ENCODE results near the gene CALCR.
"Not testable (repeated sequence)": the region's sequence is repeated elsewhere in the genome, so short reads cannot be mapped to it uniquely, and the experiment has no call there.

CALCR gene

DNA sequence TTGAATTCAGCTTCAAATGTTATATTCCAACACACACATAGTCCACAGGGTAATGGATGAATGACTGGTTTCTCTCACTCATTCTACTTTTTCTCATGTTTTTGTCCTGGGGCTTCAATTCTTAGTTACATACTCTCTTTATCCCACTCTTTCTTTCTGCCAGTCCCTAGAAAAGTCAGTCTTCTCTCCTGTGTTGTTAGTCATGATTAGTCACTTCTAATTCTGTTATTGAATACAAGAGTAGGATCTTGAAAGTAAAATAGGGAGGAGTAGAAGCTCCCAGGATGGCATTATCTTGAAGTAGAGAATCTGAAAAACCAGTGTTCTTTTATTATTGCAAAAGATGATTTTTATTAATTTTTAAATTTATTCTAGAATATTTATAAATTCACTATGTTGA lies 45.5 kb upstream of the CALCR start:
- DNase-seq (ENCODE audit: low spot score) (no peak), ATAC-seq (ENCODE audit: low read depth) (no peak)
- H3K27me3 ChIP-seq (ENCODE audit: insufficient read depth, poor library complexity, severe bottlenecking), result peaks cover 8% of the 10 kb centered on the region

DNA sequence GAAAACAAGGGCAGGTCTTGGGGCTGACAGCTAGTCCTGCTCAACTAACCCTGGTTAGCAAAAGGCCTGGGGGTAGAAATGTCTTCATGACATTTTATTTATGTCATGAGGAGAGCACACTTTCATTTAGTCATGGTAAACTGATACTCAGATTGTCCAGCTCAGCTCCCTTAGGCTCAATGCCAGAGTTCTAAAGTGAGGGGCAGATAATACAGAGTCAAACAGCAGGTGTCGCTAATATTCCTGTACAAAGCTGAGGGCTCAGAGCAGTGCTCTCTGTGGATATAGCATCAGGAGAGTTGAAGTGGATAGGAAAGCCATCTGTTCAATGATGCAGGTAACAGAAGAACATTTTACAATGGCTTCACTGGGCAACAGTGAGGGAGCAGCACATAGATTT lies 26.8 kb upstream of the CALCR start:
- DNase-seq (ENCODE audit: low spot score) (no peak), ATAC-seq (ENCODE audit: low read depth) (no peak)

More for the DNA sequence above, 45.5 kb upstream of the CALCR start:
- Histone ChIP-seq H3K4me1 (ENCODE audit: insufficient read depth, poor library complexity, severe bottlenecking) (no peaks in the 10 kb centered on the region), H3K9me3 (ENCODE audit: severe bottlenecking) (no peaks in the 10 kb centered on the region), H3K36me3 (ENCODE audit: low read depth) (no peaks in the 10 kb centered on the region), H3K27ac (ENCODE audit: poor library complexity, severe bottlenecking) (no peak overlapping the region), H3K4me3 (ENCODE audit: severe bottlenecking) (no peak overlapping the region)
- TF ChIP-seq, protein P1, sequence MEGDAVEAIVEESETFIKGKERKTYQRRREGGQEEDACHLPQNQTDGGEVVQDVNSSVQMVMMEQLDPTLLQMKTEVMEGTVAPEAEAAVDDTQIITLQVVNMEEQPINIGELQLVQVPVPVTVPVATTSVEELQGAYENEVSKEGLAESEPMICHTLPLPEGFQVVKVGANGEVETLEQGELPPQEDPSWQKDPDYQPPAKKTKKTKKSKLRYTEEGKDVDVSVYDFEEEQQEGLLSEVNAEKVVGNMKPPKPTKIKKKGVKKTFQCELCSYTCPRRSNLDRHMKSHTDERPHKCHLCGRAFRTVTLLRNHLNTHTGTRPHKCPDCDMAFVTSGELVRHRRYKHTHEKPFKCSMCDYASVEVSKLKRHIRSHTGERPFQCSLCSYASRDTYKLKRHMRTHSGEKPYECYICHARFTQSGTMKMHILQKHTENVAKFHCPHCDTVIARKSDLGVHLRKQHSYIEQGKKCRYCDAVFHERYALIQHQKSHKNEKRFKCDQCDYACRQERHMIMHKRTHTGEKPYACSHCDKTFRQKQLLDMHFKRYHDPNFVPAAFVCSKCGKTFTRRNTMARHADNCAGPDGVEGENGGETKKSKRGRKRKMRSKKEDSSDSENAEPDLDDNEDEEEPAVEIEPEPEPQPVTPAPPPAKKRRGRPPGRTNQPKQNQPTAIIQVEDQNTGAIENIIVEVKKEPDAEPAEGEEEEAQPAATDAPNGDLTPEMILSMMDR (IDR thresholded peaks at IDR 0.05; ENCODE audit: poor library complexity, severe bottlenecking), result no peak

DNA sequence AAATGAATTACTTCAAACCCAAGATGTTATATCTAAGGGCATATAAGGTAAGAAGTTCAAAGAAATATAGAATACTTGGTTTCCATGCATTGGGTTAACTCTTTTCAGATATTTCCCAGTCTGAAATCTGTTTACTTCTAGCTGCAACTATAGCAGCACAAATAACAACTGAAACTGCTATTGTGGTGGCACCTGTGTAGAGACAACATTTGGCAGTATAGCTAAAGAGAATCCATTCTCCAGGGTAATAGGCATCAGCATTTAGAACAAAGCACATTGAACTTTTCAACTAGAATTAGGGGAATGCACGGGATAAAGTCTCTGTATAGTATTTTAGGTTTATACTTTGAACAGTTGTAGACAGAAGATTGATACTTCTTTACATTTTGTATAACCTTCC lies 19.7 kb upstream of the CALCR start:
- no peaks in the 10 kb centered on the region for H3K4me1 ChIP-seq (ENCODE audit: insufficient read depth, poor library complexity, severe bottlenecking)
- H3K9me3 ChIP-seq (ENCODE audit: severe bottlenecking), result no peaks in the 10 kb centered on the region
- no peak overlapping the region for H3K27ac ChIP-seq (ENCODE audit: poor library complexity, severe bottlenecking)
- peaks cover 13% of the 10 kb centered on the region for H3K27me3 ChIP-seq (ENCODE audit: insufficient read depth, poor library complexity, severe bottlenecking)
- no peak for ATAC-seq (ENCODE audit: low read depth)
- no peaks in the 10 kb centered on the region for H3K36me3 ChIP-seq (ENCODE audit: low read depth)
- no peak for DNase-seq (ENCODE audit: low spot score)
- no peak overlapping the region for H3K4me3 ChIP-seq (ENCODE audit: severe bottlenecking)
- TF ChIP-seq, protein P1 (IDR thresholded peaks at IDR 0.05; ENCODE audit: poor library complexity, severe bottlenecking), result no peak

More for the DNA sequence above, 26.8 kb upstream of the CALCR start:
- Histone ChIP-seq H3K27me3 (ENCODE audit: insufficient read depth, poor library complexity, severe bottlenecking) (peaks cover 16% of the 10 kb centered on the region), H3K27ac (ENCODE audit: poor library complexity, severe bottlenecking) (no peak overlapping the region), H3K4me1 (ENCODE audit: insufficient read depth, poor library complexity, severe bottlenecking) (no peaks in the 10 kb centered on the region), H3K36me3 (ENCODE audit: low read depth) (no peaks in the 10 kb centered on the region), H3K4me3 (ENCODE audit: severe bottlenecking) (no peak overlapping the region), H3K9me3 (ENCODE audit: severe bottlenecking) (no peaks in the 10 kb centered on the region)
- TF ChIP-seq, protein P1 (IDR thresholded peaks at IDR 0.05; ENCODE audit: poor library complexity, severe bottlenecking), result no peak

DNA sequence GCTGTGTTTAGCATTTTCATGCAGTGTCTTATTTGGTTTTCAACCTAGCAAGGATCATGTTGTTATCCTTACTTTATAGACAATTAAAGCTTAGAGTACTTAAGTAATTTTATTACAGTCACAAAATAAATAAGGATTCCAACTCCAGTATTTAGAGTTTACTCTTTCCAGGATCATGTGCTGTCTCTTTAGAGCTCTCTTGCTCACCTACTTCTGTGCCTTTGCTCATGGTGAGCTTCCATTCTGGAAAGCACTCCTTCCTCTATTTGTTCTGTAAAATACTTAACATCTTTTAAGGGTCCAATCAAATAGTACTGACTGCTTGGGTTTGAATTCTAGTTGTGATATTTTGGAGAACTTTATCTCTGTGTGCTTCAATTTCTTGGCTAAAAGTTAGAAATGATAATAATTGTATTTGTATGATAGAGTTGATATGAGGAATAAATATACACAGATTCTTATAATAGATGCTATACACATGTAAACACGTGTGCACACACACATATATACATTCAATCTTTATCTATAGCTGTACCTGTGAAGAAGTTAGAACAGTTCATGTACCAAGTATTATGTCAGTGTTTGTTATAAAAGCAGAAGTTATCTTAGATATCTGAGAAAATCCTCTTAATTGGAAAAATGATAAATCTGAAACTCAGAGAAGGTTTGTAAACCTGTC lies 18.2 kb upstream of the CALCR start:
- ATAC-seq (ENCODE audit: low read depth) (no peak), DNase-seq (ENCODE audit: low spot score) (no peak)
- Histone ChIP-seq H3K9me3 (ENCODE audit: severe bottlenecking) (no peaks in the 10 kb centered on the region), H3K27me3 (ENCODE audit: insufficient read depth, poor library complexity, severe bottlenecking) (peaks cover 5% of the 10 kb centered on the region), H3K4me3 (ENCODE audit: severe bottlenecking) (no peak overlapping the region), H3K4me1 (ENCODE audit: insufficient read depth, poor library complexity, severe bottlenecking) (no peaks in the 10 kb centered on the region), H3K36me3 (ENCODE audit: low read depth) (no peaks in the 10 kb centered on the region), H3K27ac (ENCODE audit: poor library complexity, severe bottlenecking) (no peak overlapping the region)
- TF ChIP-seq, protein P1 (IDR thresholded peaks at IDR 0.05; ENCODE audit: poor library complexity, severe bottlenecking), result no peak

DNA sequence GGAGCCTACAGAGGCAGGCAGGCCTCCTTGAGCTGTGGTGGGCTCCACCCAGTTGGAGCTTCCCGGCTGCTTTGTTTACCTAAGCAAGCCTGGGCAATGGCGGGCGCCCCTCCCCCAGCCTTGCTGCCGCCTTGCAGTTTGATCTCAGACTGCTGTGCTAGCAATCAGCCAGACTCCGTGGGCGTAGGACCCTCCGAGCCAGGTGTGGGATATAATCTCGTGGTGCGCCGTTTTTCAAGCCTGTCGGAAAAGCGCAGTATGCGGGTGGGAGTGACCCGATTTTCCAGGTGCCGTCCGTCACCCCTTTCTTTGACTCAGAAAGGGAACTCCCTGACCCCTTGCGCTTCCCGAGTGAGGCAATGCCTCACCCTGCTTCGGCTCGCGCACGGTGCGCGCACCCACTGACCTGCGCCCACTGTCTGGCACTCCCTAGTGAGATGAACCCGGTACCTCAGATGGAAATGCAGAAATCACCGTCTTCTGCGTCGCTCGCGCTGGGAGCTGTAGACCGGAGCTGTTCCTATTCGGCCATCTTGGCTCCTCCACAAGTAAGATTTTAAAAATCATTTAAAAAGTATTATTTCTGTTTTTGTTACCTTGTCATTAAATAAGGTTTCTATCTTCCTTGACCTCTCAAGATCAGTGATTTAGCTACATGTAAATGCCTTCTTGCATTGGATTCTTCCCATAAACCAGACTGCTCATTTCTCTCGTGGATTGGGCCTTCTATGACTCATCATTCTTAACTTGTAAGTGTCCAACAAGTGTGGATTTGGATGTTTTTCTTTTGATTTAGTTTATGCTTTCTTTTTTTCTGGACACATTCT lies 16.9 kb upstream of the CALCR start:
- H3K4me1 ChIP-seq (ENCODE audit: insufficient read depth, poor library complexity, severe bottlenecking); H3K4me3 ChIP-seq (ENCODE audit: severe bottlenecking); H3K27me3 ChIP-seq (ENCODE audit: insufficient read depth, poor library complexity, severe bottlenecking); H3K27ac ChIP-seq (ENCODE audit: poor library complexity, severe bottlenecking); H3K36me3 ChIP-seq (ENCODE audit: low read depth); ATAC-seq (ENCODE audit: low read depth); DNase-seq (ENCODE audit: low spot score); H3K9me3 ChIP-seq (ENCODE audit: severe bottlenecking): not testable (repeated sequence)

DNA sequence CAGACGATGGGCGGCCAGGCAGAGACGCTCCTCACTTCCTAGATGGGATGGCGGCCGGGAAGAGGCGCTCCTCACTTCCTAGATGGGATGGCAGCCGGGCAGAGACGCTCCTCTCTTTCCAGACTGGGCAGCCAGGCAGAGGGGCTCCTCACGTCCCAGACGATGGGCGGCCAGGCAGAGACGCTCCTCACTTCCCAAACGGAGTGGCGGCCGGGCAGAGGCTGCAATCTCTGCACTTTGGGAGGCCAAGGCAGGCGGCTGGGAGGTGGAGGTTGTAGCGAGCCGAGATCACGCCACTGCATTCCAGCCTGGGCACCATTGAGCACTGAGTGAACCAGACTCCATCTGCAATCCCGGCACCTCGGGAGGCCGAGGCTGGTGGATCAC lies 11.9 kb upstream of the CALCR start:
- H3K27me3 ChIP-seq (ENCODE audit: insufficient read depth, poor library complexity, severe bottlenecking); H3K36me3 ChIP-seq (ENCODE audit: low read depth); ATAC-seq (ENCODE audit: low read depth); H3K9me3 ChIP-seq (ENCODE audit: severe bottlenecking); DNase-seq (ENCODE audit: low spot score); H3K27ac ChIP-seq (ENCODE audit: poor library complexity, severe bottlenecking); H3K4me3 ChIP-seq (ENCODE audit: severe bottlenecking); H3K4me1 ChIP-seq (ENCODE audit: insufficient read depth, poor library complexity, severe bottlenecking): not testable (repeated sequence)

DNA sequence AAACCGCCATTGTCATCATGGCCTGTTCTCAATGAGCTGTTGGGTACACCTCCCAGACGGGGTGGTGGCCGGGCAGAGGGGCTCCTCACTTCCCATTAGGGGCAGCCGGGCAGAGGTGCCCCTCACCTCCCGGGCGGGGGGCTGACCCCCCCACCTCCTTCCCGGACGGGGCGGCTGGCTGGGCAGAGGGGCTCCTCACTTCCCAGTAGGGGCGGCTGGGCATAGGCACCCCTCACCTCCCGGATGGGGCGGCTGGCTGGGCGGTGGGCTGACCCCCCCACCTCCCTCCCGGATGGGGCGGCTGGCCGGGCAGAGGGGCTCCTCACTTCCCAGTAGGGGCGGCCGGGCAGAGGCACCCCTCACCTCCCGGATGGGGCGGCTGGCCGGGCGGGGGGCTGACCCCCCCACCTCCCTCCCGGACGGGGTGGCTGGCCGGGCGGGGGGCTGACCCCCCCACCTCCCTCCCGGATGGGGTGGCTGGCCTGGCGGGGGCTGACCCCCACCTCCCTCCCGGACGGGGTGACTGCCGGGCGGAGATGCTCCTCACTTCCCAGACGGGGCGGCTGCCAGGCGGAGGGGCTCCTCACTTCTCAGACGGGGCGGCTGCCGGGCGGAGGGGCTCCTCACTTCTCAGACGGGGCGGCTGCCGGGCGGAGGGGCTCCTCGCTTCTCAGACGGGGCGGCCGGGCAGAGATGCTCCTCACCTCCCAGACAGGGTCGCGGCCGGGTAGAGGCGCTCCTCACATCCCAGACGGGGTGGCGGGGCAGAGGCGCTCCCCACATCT lies 11.4 kb upstream of the CALCR start:
- not testable (repeated sequence) for H3K9me3 ChIP-seq (ENCODE audit: severe bottlenecking); H3K27ac ChIP-seq (ENCODE audit: poor library complexity, severe bottlenecking); H3K4me1 ChIP-seq (ENCODE audit: insufficient read depth, poor library complexity, severe bottlenecking); DNase-seq (ENCODE audit: low spot score); H3K27me3 ChIP-seq (ENCODE audit: insufficient read depth, poor library complexity, severe bottlenecking); ATAC-seq (ENCODE audit: low read depth); H3K4me3 ChIP-seq (ENCODE audit: severe bottlenecking); H3K36me3 ChIP-seq (ENCODE audit: low read depth)

Measured in RWPE2 (cell line).